PC-9 (cell line): ENCODE data around the gene GNA12. TPM values are rescaled to one million over a fixed set of nuclear protein-coding genes. Genes with fewer than 3 reads are reported as not detected.

Experiments used
- BruUV-seq: library from RNA; stranded (reverse); fragments of 400-500 nt; replicated peaks from 2 replicates; lab custom pipeline; 2021; lab: Mats Ljungman, UMichigan
- CTCF ChIA-PET: fragments of 300-600 bp; sonication (Branson Sonifier 250); formaldehyde crosslinking; loops from one replicate; lab custom pipeline; 2022; ENCODE audit warnings: antibody characterized with exemption; lab: Charles Lee
- POLR2A ChIA-PET: fragments of 300-600 bp; sonication (Branson Sonifier 250); formaldehyde crosslinking; loops from one replicate; lab custom pipeline; 2022; ENCODE audit warnings: antibody characterized with exemption; ENCODE audit not compliant: unreplicated experiment; lab: Charles Lee
- DNase-seq, 2 experiments: peaks; one replicate each; pipeline versions ENCODE4 v3.0.0 to v3.0.0-alpha.2; 2015 to 2022; ENCODE audit warnings: mixed read lengths in 1 of 2
- H2AFZ ChIP-seq: fragments of 200-600 bp; sonication (generic); 2 replicates; pipeline ENCODE4 v1.8.1; 2017; ENCODE audit warnings: antibody characterized with exemption
- H3F3A ChIP-seq: fragments of 200-600 bp; sonication (generic); 2 replicates; pipeline ENCODE4 v1.8.1; 2017; ENCODE audit warnings: antibody characterized with exemption, mild to moderate bottlenecking, low read depth; ENCODE audit not compliant: insufficient read depth
- H3K27ac ChIP-seq: fragments of 200-600 bp; sonication (generic); 2 replicates; pipeline ENCODE4 v1.6.1; 2016; ENCODE audit warnings: mixed run types
- H3K27me3 ChIP-seq: fragments of 200-600 bp; sonication (generic); 2 replicates; pipeline ENCODE4 v1.6.1; 2016; ENCODE audit warnings: low read depth, mixed run types; ENCODE audit not compliant: insufficient read depth
- H3K36me3 ChIP-seq: fragments of 200-600 bp; sonication (generic); 2 replicates; pipeline ENCODE4 v1.6.1; 2016; ENCODE audit warnings: low read depth, mixed run types
- H3K4me1 ChIP-seq: fragments of 200-600 bp; sonication (generic); replicated peaks from 2 replicates; pipeline ENCODE4 v1.6.1; 2016; ENCODE audit warnings: mixed run types; ENCODE audit not compliant: insufficient read depth
- H3K4me2 ChIP-seq: fragments of 200-600 bp; sonication (generic); 2 replicates; pipeline ENCODE4 v1.6.1; 2017; ENCODE audit warnings: mixed run types
- H3K4me3 ChIP-seq: fragments of 200-600 bp; sonication (generic); 2 replicates; pipeline ENCODE4 v1.6.1; 2016; ENCODE audit warnings: mixed run types
- H3K79me2 ChIP-seq: fragments of 200-600 bp; sonication (generic); 2 replicates; pipeline ENCODE4 v1.6.1; 2017; ENCODE audit warnings: low read depth, mixed run types
- H3K9me2 ChIP-seq: fragments of 200-600 bp; sonication (generic); 2 replicates; pipeline ENCODE4 v1.8.1; 2017; ENCODE audit warnings: mild to moderate bottlenecking; ENCODE audit not compliant: insufficient read depth
- H3K9me3 ChIP-seq: fragments of 200-600 bp; sonication (generic); 2 replicates; pipeline ENCODE4 v1.8.1; 2016; ENCODE audit warnings: low read depth; ENCODE audit not compliant: insufficient read depth
- H4K20me1 ChIP-seq: fragments of 200-600 bp; sonication (generic); 2 replicates; pipeline ENCODE4 v1.8.1; 2017; ENCODE audit not compliant: insufficient read depth
- CTCF ChIP-seq: fragments of 200-600 bp; sonication (generic); conservative IDR thresholded peaks from 2 replicates; pipeline ENCODE4 v1.6.1; 2017; ENCODE audit warnings: mixed run types, antibody characterized with exemption, mild to moderate bottlenecking, moderate library complexity
- EZH2 ChIP-seq: fragments of 200-600 bp; sonication (generic); IDR thresholded peaks from 2 replicates; pipeline ENCODE4 v1.8.0; 2017; ENCODE audit warnings: antibody characterized with exemption, low read depth
- intact Hi-C: fragments of 100-400 bp; cut with micrococcal nuclease; formaldehyde crosslinking; loops from one replicate; pipeline ENCODE4 v1.10.0; 2022; ENCODE audit not compliant: unreplicated experiment
- total RNA-seq: library from RNA; stranded (reverse); gene quantifications from 2 replicates; pipeline ENCODE4 v1.2.3, GENCODE V29; 2021

The GNA12 gene
- total RNA-seq, 1 experiment from 2014 or later = 51.7 TPM

- TF ChIP-seq CTCF (no peak), EZH2 (no peak)
- no peaks in the 10 kb centered on the region for H3K27me3 ChIP-seq
- H3K27ac ChIP-seq = no peak overlapping the region
- H3K4me1 ChIP-seq = peaks cover 6% of the 10 kb centered on the region; the same call in 1 of the 2 replicates
- H2AFZ ChIP-seq = no peak overlapping the region
- intact Hi-C loops = no loop called here
- no peaks in the 10 kb centered on the region for H3K9me3 ChIP-seq
- POLR2A ChIA-PET = no interaction called here
- no peaks in the 10 kb centered on the region for H3K9me2 ChIP-seq
- H4K20me1 ChIP-seq = no peaks in the 10 kb centered on the region; the same call in none of the 2 replicates
- 0 out of 2 replicates have a peak, but pooled peaks cover 6% of the 10 kb centered on the region for H3F3A ChIP-seq
- DNase-seq = no peak
- no peak overlapping the region for H3K4me3 ChIP-seq
- H3K36me3 ChIP-seq = 0 out of 2 replicates have a peak, but pooled peaks cover 24% of the 10 kb centered on the region
- peaks cover 97% of the 10 kb centered on the region for H3K79me2 ChIP-seq
- BruUV-seq = no TSS peak
- CTCF ChIA-PET = no interaction called here
- no peak overlapping the region for H3K4me2 ChIP-seq
Observed at GRCh38 chr7:2829040-2829439, 15.1 kb downstream of the GNA12 start.

DNA sequence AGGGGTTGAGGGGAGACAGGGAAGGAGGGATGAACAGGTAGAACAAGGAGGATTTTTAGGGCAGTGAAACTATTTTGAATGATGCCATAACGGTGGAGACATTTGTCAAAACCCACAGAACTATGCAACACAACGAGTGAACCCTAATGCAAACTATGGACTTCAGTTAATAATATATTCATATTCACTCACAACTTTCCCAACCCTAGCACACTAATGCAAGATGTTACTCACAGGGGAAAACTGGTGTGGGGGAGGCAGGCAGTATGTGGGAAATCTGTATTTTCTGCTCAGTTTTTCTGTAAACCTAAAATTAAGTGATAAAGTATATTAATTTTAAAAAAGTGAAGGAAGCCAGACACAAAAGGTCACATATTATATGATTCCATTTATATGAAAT lies 17.3 kb downstream of the GNA12 start:
- Histone ChIP-seq H3K4me3 (no peak overlapping the region), H3K27me3 (no peaks in the 10 kb centered on the region), H4K20me1 (no peaks in the 10 kb centered on the region), H3F3A (peaks cover 27% of the 10 kb centered on the region), H3K4me1 (peaks cover 27% of the 10 kb centered on the region), H2AFZ (no peak overlapping the region), H3K9me3 (no peaks in the 10 kb centered on the region), H3K36me3 (0 out of 2 replicates have a peak, but pooled peaks cover 14% of the 10 kb centered on the region), H3K4me2 (no peak overlapping the region), H3K9me2 (no peaks in the 10 kb centered on the region), H3K79me2 (peaks cover 97% of the 10 kb centered on the region), H3K27ac (no peak overlapping the region)
- BruUV-seq = no TSS peak
- CTCF ChIA-PET = no interaction called here
- TF ChIP-seq CTCF (no peak), EZH2 (no peak)
- intact Hi-C loops = no loop called here
- no peak for DNase-seq
- POLR2A ChIA-PET = no interaction called here

DNA sequence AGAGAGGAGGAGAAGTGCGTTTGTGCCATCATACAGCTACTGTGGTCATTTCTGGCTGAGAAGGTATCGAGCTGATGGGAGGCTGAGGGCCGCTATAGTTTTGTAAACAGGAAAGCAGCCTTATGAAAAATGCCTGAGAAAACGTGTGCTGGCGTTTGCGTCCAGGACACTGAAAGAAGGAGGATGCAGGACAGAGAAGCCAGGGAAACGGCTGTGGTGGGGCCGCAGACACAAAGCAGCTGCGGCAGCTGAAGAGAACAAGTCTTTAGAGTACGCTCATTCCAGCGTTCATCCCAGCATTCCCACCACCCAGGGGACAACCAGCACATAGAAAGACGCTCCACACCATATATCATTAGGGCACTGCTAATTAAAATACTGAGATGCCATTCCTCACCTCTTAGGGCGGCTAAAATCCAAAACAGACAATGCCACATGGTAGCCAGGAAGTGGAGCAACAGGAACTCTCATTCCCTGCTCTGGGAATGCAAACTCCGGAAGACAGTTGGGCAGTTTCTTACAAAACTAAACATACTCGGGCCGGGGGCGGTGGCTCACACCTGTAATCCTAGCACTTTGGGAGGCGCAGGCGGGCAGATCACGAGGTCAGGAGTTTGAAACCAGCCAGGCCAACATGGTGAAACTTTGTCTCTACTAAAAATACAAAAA lies 18.4 kb downstream of the GNA12 start:
- BruUV-seq = no TSS peak
- Histone ChIP-seq H3K4me1 (peaks cover 38% of the 10 kb centered on the region), H3K4me2 (no peak overlapping the region), H3K9me3 (no peaks in the 10 kb centered on the region), H3K9me2 (no peaks in the 10 kb centered on the region), H3K27me3 (no peaks in the 10 kb centered on the region), H3K27ac (no peak overlapping the region), H2AFZ (no peak overlapping the region), H4K20me1 (no peaks in the 10 kb centered on the region), H3K36me3 (0 out of 2 replicates have a peak, but pooled peaks cover 7% of the 10 kb centered on the region), H3F3A (peaks cover 38% of the 10 kb centered on the region), H3K79me2 (peaks cover 96% of the 10 kb centered on the region), H3K4me3 (no peak overlapping the region)
- TF ChIP-seq CTCF = no peak
- TF ChIP-seq EZH2 = no peak
- intact Hi-C loops = no loop called here
- DNase-seq = no peak
- ChIA-PET CTCF (interaction anchor here (1.1 kb wide), 1 partner anchor 21 kb away, joined by 4 read pairs; no protein-coding TSS in a partner anchor), POLR2A (no interaction called here)
